GM23248 (cell line): ENCODE measurements around the gene MYH15. TPM values are rescaled to one million over a fixed set of nuclear protein-coding genes. Genes with fewer than 3 reads are reported as not detected.

Experiments used
- DNase-seq: peaks from one replicate; pipeline ENCODE4 v3.0.0-alpha.2; 2015
- H2AFZ ChIP-seq: fragments of 200-600 bp; sonication (generic); 2 replicates; pipeline ENCODE4 v1.6.1; 2016; ENCODE audit warnings: antibody characterized with exemption
- H3F3A ChIP-seq: fragments of 200-600 bp; sonication (generic); 2 replicates; pipeline ENCODE4 v1.6.1; 2016; ENCODE audit warnings: mild to moderate bottlenecking, antibody characterized with exemption, mixed run types; ENCODE audit not compliant: insufficient read depth
- H3K27ac ChIP-seq: fragments of 200-600 bp; sonication (generic); 2 replicates; pipeline ENCODE4 v1.5.1; 2016; ENCODE audit warnings: mild to moderate bottlenecking
- H3K27me3 ChIP-seq: fragments of 200-600 bp; sonication (generic); replicated peaks from 2 replicates; pipeline ENCODE4 v1.6.1; 2016; ENCODE audit warnings: mild to moderate bottlenecking; ENCODE audit not compliant: insufficient read depth
- H3K36me3 ChIP-seq: fragments of 200-600 bp; sonication (generic); 2 replicates; pipeline ENCODE4 v1.6.1; 2016; ENCODE audit warnings: low read depth, mild to moderate bottlenecking
- H3K4me1 ChIP-seq: fragments of 200-600 bp; sonication (generic); 2 replicates; pipeline ENCODE4 v1.6.1; 2016; ENCODE audit warnings: mild to moderate bottlenecking; ENCODE audit not compliant: insufficient read depth
- H3K4me2 ChIP-seq: fragments of 200-600 bp; sonication (generic); one replicate; pipeline ENCODE4 v1.6.1; 2016; ENCODE audit warnings: mild to moderate bottlenecking; ENCODE audit not compliant: unreplicated experiment
- H3K4me3 ChIP-seq: fragments of 200-600 bp; sonication (generic); 2 replicates; pipeline ENCODE4 v1.5.1; 2016; ENCODE audit warnings: mild to moderate bottlenecking
- H3K79me2 ChIP-seq: fragments of 200-600 bp; sonication (generic); 2 replicates; pipeline ENCODE4 v1.6.1; 2016; ENCODE audit warnings: mild to moderate bottlenecking; ENCODE audit not compliant: insufficient read depth
- H3K9ac ChIP-seq: fragments of 200-600 bp; sonication (generic); 2 replicates; pipeline ENCODE4 v1.6.1; 2016; ENCODE audit warnings: mild to moderate bottlenecking
- H3K9me2 ChIP-seq: fragments of 200-600 bp; sonication (generic); 2 replicates; pipeline ENCODE4 v1.6.1; 2016; ENCODE audit warnings: mixed run types, mild to moderate bottlenecking, moderate library complexity; ENCODE audit not compliant: insufficient read depth
- H3K9me3 ChIP-seq: fragments of 200-600 bp; sonication (generic); one replicate; pipeline ENCODE4 v1.6.1; 2017; ENCODE audit warnings: low read depth
- H4K20me1 ChIP-seq: fragments of 200-600 bp; sonication (generic); 2 replicates; pipeline ENCODE4 v1.6.0; 2016; ENCODE audit not compliant: insufficient read depth
- EZH2 ChIP-seq: fragments of 200-600 bp; sonication (generic); IDR thresholded peaks from 2 replicates; pipeline ENCODE4 v1.6.1; 2018; ENCODE audit warnings: antibody characterized with exemption, mild to moderate bottlenecking; ENCODE audit not compliant: insufficient read depth, poor library complexity, severe bottlenecking
- EZH2phosphoT487 ChIP-seq: fragments of 200-600 bp; sonication (generic); IDR thresholded peaks from 2 replicates; pipeline ENCODE4 v1.6.1; 2018; ENCODE audit warnings: antibody characterized with exemption, moderate library complexity, mild to moderate bottlenecking, low read depth; ENCODE audit not compliant: insufficient read depth
- WGBS, 2 experiments: methylation state at CpG; one replicate each; pipeline ENCODE4 v1.1.6; 2015 to 2017; ENCODE audit warnings: low lambda C conversion rate in 2 of 2, low coverage in 1 of 2; ENCODE audit errors: missing lambda C conversion rate in 2 of 2; 5-methylcytosine and 5-hydroxymethylcytosine counted together
- in situ Hi-C: fragments of 300-500 bp; cut with MboI; formaldehyde crosslinking; loops from 2 replicates; pipeline ENCODE4 v1.15.0; 2020
- polyA plus RNA-seq: library from polyadenylated mRNA; unstranded; fragments of >200 nt; fragmentation: Nextera tagmentation; extraction: Ambion mirVana; gene quantifications from 2 replicates; pipeline ENCODE4 v1.2.1, GENCODE V29; 2016
- total RNA-seq: library from RNA; depleted of rRNA; stranded (reverse); fragments of >200 nt; shearing (Covaris generic); gene quantifications from 2 replicates; pipeline ENCODE4 v1.2.3, GENCODE V29; 2014

MYH15 gene
- total and polyA plus RNA-seq, 2 experiments from 2014 or later, result 0.08 to 0.11 TPM

- H3K4me3 ChIP-seq, result no peak overlapping the region
- H3K27me3 ChIP-seq, result no peaks in the 10 kb centered on the region
- in situ Hi-C loops, result no loop called here
- no peaks in the 10 kb centered on the region for H3K9me2 ChIP-seq
- no peaks in the 10 kb centered on the region for H3K4me1 ChIP-seq
- H3K79me2 ChIP-seq, result no peaks in the 10 kb centered on the region
- WGBS, 2 experiments, result 96 to 97% methylated on average over 1 of the region's 1 CpG
- TF ChIP-seq EZH2phosphoT487 (no peak), EZH2 (no peak)
- H3K9ac ChIP-seq, result no peak overlapping the region
- no peaks in the 10 kb centered on the region for H3F3A ChIP-seq
- no peak overlapping the region for H3K4me2 ChIP-seq
- no peak for DNase-seq
- no peaks in the 10 kb centered on the region for H3K9me3 ChIP-seq
- no peak overlapping the region for H3K27ac ChIP-seq
- peak overlapping the region; percentile 22; the same call in 1 of the 2 replicates for H2AFZ ChIP-seq
- H3K36me3 ChIP-seq, result no peaks in the 10 kb centered on the region
- no peaks in the 10 kb centered on the region for H4K20me1 ChIP-seq
Observed at GRCh38 chr3:108546247-108546646, 35.9 kb upstream of the MYH15 start.

GRCh38 chr3:108538083-108538482 lies 27.7 kb upstream of the MYH15 start:
- Histone ChIP-seq H3K4me2 (no peak overlapping the region), H3K79me2 (no peaks in the 10 kb centered on the region), H3K4me3 (no peak overlapping the region), H3K9me2 (no peaks in the 10 kb centered on the region), H3K27me3 (no peaks in the 10 kb centered on the region), H3K4me1 (no peaks in the 10 kb centered on the region), H3K9ac (no peak overlapping the region), H3K9me3 (no peaks in the 10 kb centered on the region), H2AFZ (no peak overlapping the region), H3K27ac (no peak overlapping the region), H3K36me3 (no peaks in the 10 kb centered on the region), H4K20me1 (no peaks in the 10 kb centered on the region), H3F3A (no peaks in the 10 kb centered on the region)
- 66 to 70% methylated on average over 4 of the region's 4 CpGs for WGBS, 2 experiments
- in situ Hi-C loops, result no loop called here
- TF ChIP-seq EZH2 (no peak), EZH2phosphoT487 (no peak)
- DNase-seq, result no peak

- Histone ChIP-seq H3K4me3 (no peak overlapping the region), H3K27me3 (no peaks in the 10 kb centered on the region; the same call in 1 of the 2 replicates), H3K36me3 (no peaks in the 10 kb centered on the region), H4K20me1 (no peaks in the 10 kb centered on the region), H3K27ac (no peak overlapping the region), H2AFZ (no peak overlapping the region), H3K9me2 (no peaks in the 10 kb centered on the region), H3K4me2 (no peak overlapping the region), H3K4me1 (no peaks in the 10 kb centered on the region), H3F3A (no peaks in the 10 kb centered on the region), H3K79me2 (no peaks in the 10 kb centered on the region), H3K9me3 (no peaks in the 10 kb centered on the region), H3K9ac (no peak overlapping the region)
- TF ChIP-seq EZH2 (no peak), EZH2phosphoT487 (no peak)
- WGBS, 2 experiments, result 28 to 42% methylated on average over 3 of the region's 3 CpGs
- DNase-seq, result no peak
- in situ Hi-C loops, result no loop called here
Observed at GRCh38 chr3:108528459-108529252, 18.3 kb upstream of the MYH15 start.

- H3K9me3 ChIP-seq, result no peaks in the 10 kb centered on the region
- H3K36me3 ChIP-seq, result no peaks in the 10 kb centered on the region
- H4K20me1 ChIP-seq, result no peaks in the 10 kb centered on the region
- WGBS, 2 experiments, result 63 to 71% methylated on average over 2 of the region's 2 CpGs
- H3K4me3 ChIP-seq, result no peak overlapping the region
- H3K9ac ChIP-seq, result no peak overlapping the region
- H3K4me2 ChIP-seq, result no peak overlapping the region
- no peaks in the 10 kb centered on the region for H3K4me1 ChIP-seq
- H3K9me2 ChIP-seq, result no peaks in the 10 kb centered on the region
- H3K79me2 ChIP-seq, result no peaks in the 10 kb centered on the region
- no peak overlapping the region for H2AFZ ChIP-seq
- no peaks in the 10 kb centered on the region; the same call in 1 of the 2 replicates for H3K27me3 ChIP-seq
- TF ChIP-seq EZH2phosphoT487 (no peak), EZH2 (no peak)
- no peaks in the 10 kb centered on the region for H3F3A ChIP-seq
- no peak overlapping the region for H3K27ac ChIP-seq
- no peak for DNase-seq
- in situ Hi-C loops, result no loop called here
Observed at GRCh38 chr3:108527817-108528216, 17.4 kb upstream of the MYH15 start.
